Activated CD4-positive, alpha-beta T cell treated with anti-CD3 and anti-CD28 coated beads, Interleukin-2, amount 50 U/mL, for 4 hours (primary cell): ENCODE results near the gene FAM210B.
"Not testable (repeated sequence)": the region's sequence is repeated elsewhere in the genome, so short reads cannot be mapped to it uniquely, and the experiment has no call there.

Source experiments
- DNase-seq, 2 experiments: peaks; one replicate each; pipeline ENCODE4 v3.0.0-alpha.2; 2020

The FAM210B gene

GRCh38 chr20:56393653-56394052 is 34.9 kb downstream of the FAM210B start:
- DNase-seq, result no peak

DNA sequence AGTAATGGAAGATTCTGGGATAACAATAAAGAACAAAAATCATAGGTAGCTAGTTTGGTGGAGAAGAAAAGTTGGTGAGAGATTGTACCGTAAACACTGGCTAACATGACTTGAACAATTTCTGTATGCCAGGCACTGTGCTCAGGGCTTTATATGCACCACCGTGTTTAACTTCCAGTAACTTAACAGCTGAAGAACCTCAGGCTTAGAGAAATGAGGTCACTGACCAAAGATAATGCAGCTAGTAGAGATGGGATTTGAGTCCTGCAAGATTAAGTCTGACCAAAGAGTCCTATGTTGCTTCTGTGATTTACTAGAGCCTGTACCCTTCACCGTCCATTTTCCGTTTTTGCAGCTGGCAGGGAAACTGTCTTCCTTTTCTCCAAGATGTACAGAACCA is 36.4 kb downstream of the FAM210B start:
- DNase-seq, result no peak

- peak; percentile 57 to 59 for DNase-seq
Measured at GRCh38 chr20:56400001-56400640, 41.3 kb downstream of the FAM210B start.

DNA sequence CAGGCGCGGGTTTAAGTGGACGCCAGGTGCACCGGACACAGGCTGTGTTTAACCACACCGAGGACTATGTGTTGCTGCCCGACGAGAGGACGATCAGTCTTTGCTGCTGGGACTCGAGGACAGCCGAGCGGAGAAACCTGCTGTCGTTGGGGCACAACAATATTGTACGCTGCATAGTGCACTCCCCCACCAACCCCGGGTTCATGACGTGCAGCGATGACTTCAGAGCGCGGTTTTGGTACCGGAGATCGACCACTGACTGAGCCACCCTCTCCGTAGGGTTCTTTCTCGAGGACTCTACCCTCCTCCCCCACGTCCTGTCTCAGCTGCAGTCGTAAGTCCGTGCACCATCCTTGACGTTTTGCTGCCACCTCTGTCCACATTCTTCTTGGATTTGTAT is 44.7 kb downstream of the FAM210B start:
- no peak for DNase-seq

DNA sequence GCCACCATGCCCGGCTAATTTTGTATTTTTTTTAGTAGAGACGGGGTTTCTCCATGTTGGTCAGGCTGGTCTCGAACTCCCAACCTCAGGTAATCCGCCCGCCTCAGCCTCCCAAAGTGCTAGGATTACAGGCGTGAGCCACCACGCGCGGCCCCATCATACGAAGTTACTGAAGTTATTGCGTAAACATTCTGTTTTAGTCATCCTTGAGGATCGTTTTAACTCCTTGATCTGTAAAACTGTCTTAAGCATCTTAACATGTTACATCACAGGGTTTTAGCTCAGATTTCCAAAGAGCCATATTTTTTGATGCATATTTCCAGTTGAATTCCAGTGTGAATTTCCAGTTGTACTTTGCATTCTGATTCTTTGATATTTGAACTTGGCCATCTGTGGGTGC is 46.6 kb downstream of the FAM210B start:
- not testable (repeated sequence) for DNase-seq

DNA sequence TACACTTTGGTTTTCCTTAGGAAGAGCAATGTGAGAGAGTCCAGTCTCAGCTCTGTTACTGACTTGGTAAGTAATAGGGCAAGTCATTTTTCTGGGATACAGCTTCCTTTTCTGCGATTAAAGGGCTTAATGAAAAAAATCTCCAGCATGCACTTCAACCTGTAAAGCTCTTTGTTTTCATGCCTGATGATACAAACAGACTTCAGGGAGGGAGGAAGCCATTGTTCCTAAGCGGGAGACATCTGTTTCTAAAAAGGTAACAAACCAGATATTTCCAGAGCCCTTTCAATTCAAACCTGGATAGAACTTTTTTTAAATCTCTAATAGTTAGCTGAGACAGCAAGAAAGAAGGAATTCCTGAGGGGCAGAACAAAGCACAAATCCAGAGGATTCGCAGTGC is 48.1 kb downstream of the FAM210B start:
- DNase-seq, result no peak

- DNase-seq, result no peak
Measured at GRCh38 chr20:56409521-56409920, 50.7 kb downstream of the FAM210B start.

DNA sequence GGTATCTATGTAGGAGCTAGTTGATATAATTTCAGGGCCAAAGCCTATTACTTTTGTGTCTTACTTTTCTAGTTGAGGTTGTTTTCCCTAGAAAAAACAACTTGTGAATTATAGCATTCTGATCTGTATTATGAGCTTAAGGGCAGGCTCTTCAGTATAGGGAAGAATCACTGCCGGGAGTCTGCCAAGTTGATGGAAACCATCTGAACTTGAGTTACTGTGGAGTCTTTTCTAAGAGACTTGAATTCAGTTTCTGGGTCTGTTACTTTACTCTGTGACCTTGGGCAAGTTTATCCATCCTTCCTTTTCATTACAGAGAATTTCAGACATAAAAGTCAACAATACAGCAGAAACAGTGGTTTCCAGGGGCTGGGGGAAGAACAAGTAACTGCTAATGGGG is 51.2 kb downstream of the FAM210B start:
- DNase-seq, result no peak

DNA sequence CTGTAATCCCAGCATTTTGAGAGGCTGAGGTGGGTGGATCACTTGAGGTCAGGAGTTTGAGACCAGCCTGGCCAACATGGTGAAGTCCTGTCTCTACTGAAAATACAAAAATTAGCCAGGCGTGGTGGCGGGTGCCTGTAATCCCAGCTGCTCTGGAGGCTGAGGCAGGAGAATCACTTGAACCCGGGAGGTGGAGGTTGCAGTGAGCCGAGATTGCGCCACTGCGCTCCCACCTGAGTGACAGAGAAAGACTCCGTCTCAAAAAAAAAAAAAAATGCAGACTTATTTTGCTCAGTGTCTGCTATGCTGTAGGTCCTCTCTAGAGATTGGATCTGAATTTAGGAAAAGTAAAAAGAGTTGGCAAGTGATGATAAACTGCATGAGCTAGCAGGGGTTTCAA is 52.5 kb downstream of the FAM210B start:
- not testable (repeated sequence) for DNase-seq

DNA sequence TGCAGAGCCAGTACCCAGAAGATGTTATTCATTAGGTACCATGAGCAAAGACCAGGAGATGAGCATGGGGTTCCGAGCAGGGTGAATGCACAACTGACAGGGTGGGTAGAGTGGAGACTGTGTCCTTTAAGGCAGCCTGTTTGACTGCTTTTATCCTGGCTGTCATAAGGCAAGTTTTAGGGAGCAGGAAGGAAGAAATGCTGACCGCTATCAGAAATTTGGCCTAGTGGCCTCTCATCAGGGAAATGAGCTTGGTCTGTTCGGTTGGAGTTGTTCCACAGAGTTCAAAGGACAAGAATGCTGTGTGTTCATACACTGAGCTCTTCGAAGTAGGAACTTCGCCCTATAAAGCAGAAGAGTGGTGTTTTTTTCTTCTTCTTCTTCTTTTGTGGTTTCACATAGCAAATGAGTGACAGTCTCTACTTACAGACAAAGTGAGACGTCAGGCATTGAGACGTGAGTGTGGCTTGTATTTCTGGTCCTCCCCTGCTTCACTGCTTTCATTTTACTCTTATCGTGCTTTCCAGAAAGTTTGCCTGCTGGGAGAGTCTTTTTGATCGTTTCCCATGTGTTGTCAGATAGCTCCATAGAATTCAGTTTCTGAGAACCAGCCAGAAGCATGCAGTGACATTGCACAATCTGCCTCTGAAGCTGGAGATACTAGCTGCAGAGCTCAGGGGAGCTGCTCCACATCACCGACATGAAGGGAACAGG is 53.1 kb downstream of the FAM210B start, which contains the start of gene CASS4:
CASS4 (plus strand) TSS at position 502 of the 714 bp plus-strand sequence; CDS start at position 701, 199 bp downstream.
- DNase-seq, result no peak

DNA sequence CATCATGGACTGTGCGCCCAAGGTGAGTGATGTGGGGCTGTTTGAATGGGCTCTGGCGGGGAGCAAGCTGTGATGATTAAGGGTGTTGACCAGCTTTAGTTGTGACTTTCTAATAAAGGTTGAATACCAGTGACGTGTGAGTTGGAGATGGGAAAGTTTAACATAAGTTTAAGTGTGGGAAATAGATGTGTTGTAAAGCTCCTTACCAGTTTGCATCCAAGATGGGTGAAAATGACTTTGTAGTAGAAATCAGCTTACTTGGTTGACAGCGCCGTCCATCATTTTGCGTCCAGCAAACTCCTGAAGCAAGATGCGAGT is 53.7 kb downstream of the FAM210B start:
- no peak for DNase-seq

GRCh38 chr20:56412949-56413348 is 54.2 kb downstream of the FAM210B start:
- no peak for DNase-seq

DNA sequence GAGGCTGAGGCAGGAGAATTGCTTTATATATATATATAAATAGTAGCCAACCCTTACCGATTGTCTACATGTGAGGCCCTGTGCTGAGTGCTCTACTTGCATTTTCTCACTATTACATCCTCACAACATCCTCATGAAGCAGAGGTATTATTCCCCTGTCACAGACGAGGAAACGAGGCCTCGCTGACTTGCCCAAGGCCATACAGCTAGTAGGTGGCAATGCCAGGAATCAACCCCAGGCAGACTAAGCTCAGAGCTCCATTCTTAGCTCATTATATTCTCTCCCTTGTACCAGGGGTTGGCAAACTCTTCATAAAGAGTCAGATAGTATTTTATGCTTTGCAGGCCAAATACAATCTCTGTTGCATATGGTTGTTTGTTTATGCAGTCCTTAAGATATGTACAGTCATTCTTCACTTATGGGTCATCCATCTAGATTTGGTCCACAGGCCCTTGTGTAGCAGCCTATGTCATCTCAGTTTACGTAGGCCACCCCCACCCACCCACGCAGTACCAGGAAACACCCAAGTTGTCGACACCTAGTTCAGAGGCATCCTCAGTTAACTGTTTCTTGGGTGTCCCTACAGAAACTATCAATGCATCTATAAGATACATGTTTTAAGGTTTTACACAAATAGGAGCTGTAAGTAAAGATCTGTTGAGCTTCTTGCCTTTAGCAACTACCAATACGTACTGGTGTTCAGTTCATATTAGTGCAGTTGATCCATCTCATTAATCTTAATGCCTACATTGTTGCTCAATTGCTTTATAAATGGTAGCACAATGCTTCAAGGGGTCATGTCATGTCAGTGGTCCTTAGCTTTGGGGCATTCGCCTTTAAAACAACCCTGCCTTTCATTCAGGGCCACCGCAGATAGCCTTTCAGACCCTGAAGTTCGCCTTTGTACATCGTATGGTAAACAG is 56.3 kb downstream of the FAM210B start:
- DNase-seq, result peak; percentile 61 to 66

DNA sequence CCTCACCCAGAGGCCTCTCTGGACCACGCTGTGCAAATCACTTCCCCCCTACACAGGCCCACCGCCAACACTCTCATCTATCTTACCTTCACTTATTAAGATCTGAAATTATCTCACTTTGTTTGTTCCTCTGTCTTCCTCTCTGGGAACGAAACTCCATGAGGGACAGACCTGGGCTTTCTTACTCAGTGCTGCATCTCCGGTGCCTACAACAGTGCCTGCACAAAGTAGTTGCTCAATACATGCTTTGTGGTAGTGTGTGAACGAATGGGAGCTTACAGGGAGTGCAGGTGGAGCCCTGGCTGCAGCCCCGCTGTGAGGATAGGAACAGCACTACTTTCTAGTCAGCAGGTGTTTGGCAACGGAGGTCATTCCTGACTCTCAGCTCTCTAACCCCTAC is 58.6 kb downstream of the FAM210B start:
- no peak for DNase-seq

DNA sequence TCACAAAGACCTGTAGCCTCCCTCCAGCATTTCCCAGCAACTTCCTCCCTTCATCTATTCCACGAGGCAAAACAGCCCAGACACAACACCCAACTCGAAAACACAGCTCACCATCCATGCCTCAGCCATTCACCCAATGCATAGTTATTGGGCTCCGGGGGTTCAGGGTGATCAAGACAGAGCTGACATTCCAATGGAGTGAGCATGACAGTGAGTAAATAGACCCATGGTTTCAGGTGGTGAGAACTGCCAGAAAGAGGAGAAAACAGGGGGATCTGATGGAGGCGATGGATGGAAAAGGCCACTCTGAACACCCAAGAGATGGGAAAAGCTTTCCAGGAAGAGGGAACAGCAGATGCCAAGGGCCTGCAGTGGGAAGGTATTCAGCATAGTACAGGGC is 59.1 kb downstream of the FAM210B start:
- no peak for DNase-seq
